K562 (cell line): ENCODE data around the gene FLT1. TPM values are rescaled to one million over a fixed set of nuclear protein-coding genes. Genes with fewer than 3 reads are reported as not detected.

Experiments used
- ATAC-seq: fragments of 200-7000 bp; cut with Tn5 transposase; 3 replicates; pipeline ENCODE4 v1.9.1; 2020; ENCODE audit warnings: moderate library complexity
- BruUV-seq: library from RNA; stranded (reverse); fragments of 400-500 nt; replicated peaks from 2 replicates; lab custom pipeline; 2021; lab: Mats Ljungman, UMichigan
- CTCF ChIA-PET: fragments of 300-600 bp; formaldehyde crosslinking; extraction: SDS; loops from one replicate; lab custom pipeline; 2021; ENCODE audit warnings: low intra/inter-chr PET ratio; lab: Yijun Ruan, JAX
- POLR2A ChIA-PET: fragments of 300-600, 350-650 bp; sonication (Branson Sonifier 250); formaldehyde crosslinking; extraction: SDS; loops from one replicate; lab custom pipeline; 2021; ENCODE audit warnings: antibody characterized with exemption, inconsistent platforms; lab: Yijun Ruan, JAX
- DNase-seq, 4 experiments: peaks; one replicate each; pipeline versions ENCODE4 v3.0.0 to v3.0.0-alpha.2; 2011 to 2018; ENCODE audit warnings: low spot score in 3 of 4, mixed read lengths in 3 of 4; ENCODE audit errors: extremely low read depth in 1 of 4
- FAIRE-seq: peaks from 2 replicates; lab custom pipeline; 2011; peaks lifted over from hg19 to GRCh38; lab: Jason Lieb, UNC
- H2AFZ ChIP-seq: 2 replicates; pipeline ENCODE4 v1.6.0; 2011; ENCODE audit warnings: low read depth, low read length, control low read depth, inconsistent platforms
- H3K27ac ChIP-seq: fragments of 200-600 bp; 3 replicates; pipeline ENCODE4 v1.8.0; 2011; ENCODE audit warnings: low read depth, mild to moderate bottlenecking, control low read depth, inconsistent platforms, low read length, moderate library complexity, mixed read lengths; ENCODE audit errors: extremely low read depth
- H3K27me3 ChIP-seq, 2 experiments: fragments of 300-600 bp in 1 of 2; 2 replicates in 1 of 2; 3 replicates in 1 of 2; pipeline versions ENCODE4 v1.6.0 to v1.8.0; 2011; ENCODE audit warnings: inconsistent platforms in 2 of 2, low read length in 2 of 2, mild to moderate bottlenecking in 1 of 2, mixed read lengths in 1 of 2, moderate library complexity in 1 of 2; ENCODE audit not compliant: control insufficient read depth in 2 of 2, insufficient read depth in 2 of 2
- H3K36me3 ChIP-seq: fragments of 300-600 bp; 3 replicates; pipeline ENCODE4 v1.8.0; 2011; ENCODE audit warnings: mild to moderate bottlenecking, low read length, inconsistent platforms; ENCODE audit not compliant: control insufficient read depth, insufficient read depth
- H3K4me1 ChIP-seq, 2 experiments: fragments of 200-600 bp in 1 of 2; replicated peaks in 1 of 2; 2 replicates in 1 of 2; 3 replicates in 1 of 2; pipeline versions ENCODE4 v1.5.1 to v1.8.0; 2011; ENCODE audit warnings: inconsistent platforms in 2 of 2, low read length in 2 of 2, mild to moderate bottlenecking in 1 of 2, mixed read lengths in 1 of 2, moderate library complexity in 1 of 2; ENCODE audit not compliant: control insufficient read depth in 2 of 2, insufficient read depth in 2 of 2
- H3K4me2 ChIP-seq: 2 replicates; pipeline ENCODE4 v1.6.1; 2011; ENCODE audit warnings: low read length, control low read depth, inconsistent platforms, mixed read lengths; ENCODE audit not compliant: insufficient read depth
- H3K4me3 ChIP-seq: fragments of 200-600 bp; sonication (generic), shearing (Covaris generic); 2 replicates; pipeline ENCODE4 v1.5.1; 2016; ENCODE audit warnings: control low read depth, inconsistent platforms
- H3K79me2 ChIP-seq: fragments of 200-600 bp; 3 replicates; pipeline ENCODE4 v1.8.0; 2011; ENCODE audit warnings: low read length, inconsistent platforms; ENCODE audit not compliant: control insufficient read depth, insufficient read depth
- H3K9ac ChIP-seq, 2 experiments: 2 replicates each; pipeline versions ENCODE4 v1.6.0 to v1.6.1; 2011; ENCODE audit warnings: low read depth in 2 of 2, low read length in 2 of 2, control low read depth in 1 of 2, inconsistent platforms in 1 of 2, mild to moderate bottlenecking in 1 of 2, mixed read lengths in 1 of 2; ENCODE audit not compliant: insufficient read depth in 1 of 2
- H3K9me1 ChIP-seq: one replicate; pipeline ENCODE4 v1.6.0; 2011; ENCODE audit warnings: inconsistent platforms, mild to moderate bottlenecking, low read length, moderate library complexity; ENCODE audit not compliant: control insufficient read depth, insufficient read depth
- H3K9me3 ChIP-seq: replicated peaks from 2 replicates; pipeline ENCODE4 v1.5.1; 2011; ENCODE audit warnings: low read depth, low read length, inconsistent platforms; ENCODE audit not compliant: control insufficient read depth, insufficient read depth
- H4K20me1 ChIP-seq: replicated peaks from 2 replicates; pipeline ENCODE4 v1.6.1; 2011; ENCODE audit warnings: low read length, inconsistent platforms, mixed read lengths; ENCODE audit not compliant: control insufficient read depth, insufficient read depth
- CBFA2T2 ChIP-seq: fragments of 450-650 bp; conservative IDR thresholded peaks from 2 replicates; pipeline ENCODE4 v1.6.1; 2017; ENCODE audit warnings: mild to moderate bottlenecking
- CBFA2T3 ChIP-seq: fragments of 450-650 bp; IDR thresholded peaks from 2 replicates; pipeline ENCODE4 v1.6.1; 2017
- KDM1A ChIP-seq, 2 experiments: fragments of 450-650 bp; IDR thresholded peaks; 2 replicates each; pipeline ENCODE4 v1.6.1; 2016; ENCODE audit warnings: mild to moderate bottlenecking in 2 of 2
- NFE2 ChIP-seq: IDR thresholded peaks from 2 replicates; pipeline ENCODE4 v1.6.1; 2014; ENCODE audit warnings: antibody characterized with exemption, low read depth
- RCOR1 ChIP-seq, 2 experiments: IDR thresholded peaks; 2 replicates each; pipeline ENCODE4 v1.6.1; 2012; ENCODE audit warnings: low read depth in 2 of 2, low read length in 2 of 2, borderline replicate concordance in 1 of 2, improper control_type of control experiment in 1 of 2
- SMARCE1 ChIP-seq: fragments of 450-650 bp; IDR thresholded peaks from 2 replicates; pipeline ENCODE4 v1.7.1; 2016; ENCODE audit warnings: mild to moderate bottlenecking
- ZNF217 ChIP-seq: sonication (generic); formaldehyde crosslinking; IDR thresholded peaks from 2 replicates; pipeline ENCODE4 v1.8.0; 2022; ENCODE audit warnings: mild to moderate bottlenecking, missing genetic modification reagents
- ZNF512 ChIP-seq: IDR thresholded peaks from 2 replicates; pipeline ENCODE4 v1.6.1; 2016; ENCODE audit warnings: missing genetic modification characterization, missing compliant biosample characterization
- WGBS: fragments of 100-300 bp; shearing (Covaris generic); methylation state at CpG from one replicate; pipeline ENCODE4 v1.1.6; 2016; ENCODE audit warnings: low coverage, mixed read lengths; ENCODE audit not compliant: insufficient coverage; ENCODE audit errors: missing lambda C conversion rate; 5-methylcytosine and 5-hydroxymethylcytosine counted together
- in situ Hi-C: fragments of 300-500 bp; cut with MboI; formaldehyde crosslinking; loops from 4 replicates; pipeline ENCODE4 v1.15.0; 2018; ENCODE audit warnings: inconsistent platforms, mixed read lengths
- intact Hi-C: fragments of 100-400 bp; cut with micrococcal nuclease; formaldehyde crosslinking; loops from 2 replicates; pipeline ENCODE4 v1.14.2; 2022
- polyA plus RNA-seq, 8 experiments: library from polyadenylated mRNA; depleted of rRNA in 4 of 8; stranded (reverse) in 5 of 8; unstranded in 3 of 8; fragments of >200 nt; fragmentation: Nextera tagmentation in 2 of 8; fragmentation: Illumina TruSeq in 1 of 8; extraction: Ambion mirVana in 2 of 8; extraction: Trizol in 1 of 8; gene quantifications; 2 replicates each; pipeline versions ENCODE4 v1.2.1 to v1.2.3, GENCODE V29; 2011 to 2014; ENCODE audit warnings: inconsistent platforms in 1 of 8, missing spikeins in 1 of 8
- total RNA-seq, 7 experiments: library from RNA; depleted of rRNA in 6 of 7; stranded (reverse); fragments of >200 nt in 6 of 7; fragmentation: Illumina TruSeq in 2 of 7; extraction: Trizol in 2 of 7; gene quantifications; 2 replicates each; pipeline versions ENCODE4 v1.2.1 to v1.2.3, GENCODE V29; 2011 to 2021; ENCODE audit warnings: low replicate concordance in 1 of 7

Gene FLT1
- total and polyA plus RNA-seq, 9 of the 15 experiments (the other 6 are each of a cell fraction or from before 2014, with no cell fraction given) = 0.01 to 2.0 (median 0.22) TPM

DNA sequence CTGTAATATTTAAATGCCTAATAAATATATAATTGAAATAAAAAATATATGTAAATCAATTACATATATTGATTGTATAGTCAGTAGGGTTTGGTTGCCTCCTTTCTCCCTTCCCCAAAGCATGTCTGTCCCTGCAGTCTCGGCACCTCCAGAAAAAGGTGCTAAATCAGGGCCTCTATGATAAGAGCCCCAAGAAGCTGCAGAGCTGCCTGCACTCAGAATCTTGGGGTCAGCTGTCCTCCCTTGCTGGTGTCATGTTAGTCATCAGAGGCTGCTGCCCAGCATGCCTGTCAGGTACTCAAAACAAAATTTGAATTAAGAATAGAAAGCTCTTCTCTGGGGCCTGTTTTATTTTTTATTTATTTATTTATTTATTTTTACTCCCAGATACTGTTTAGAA lies 9.8 kb downstream of the FLT1 start:
- ChIA-PET CTCF (no interaction called here), POLR2A (interaction anchor here (0.6 kb wide), 1 partner anchor 63 kb away, joined by 3 read pairs; no protein-coding TSS in a partner anchor)
- Histone ChIP-seq H2AFZ (no peak overlapping the region), H3K79me2 (no peaks in the 10 kb centered on the region), H3K4me2 (no peak overlapping the region), H3K4me1 (no peaks in the 10 kb centered on the region; a peak in 1 of 5 replicates), H4K20me1 (no peaks in the 10 kb centered on the region), H3K9me1 (no peaks in the 10 kb centered on the region), H3K27me3 (no peaks in the 10 kb centered on the region), H3K4me3 (no peak overlapping the region), H3K9ac (no peak overlapping the region), H3K9me3 (no peaks in the 10 kb centered on the region), H3K27ac (no peak overlapping the region), H3K36me3 (no peaks in the 10 kb centered on the region)
- TF ChIP-seq RCOR1 (IDR thresholded peaks at IDR 0.05; ENCODE audit: borderline replicate concordance in 1 of 2, low read depth in 2 of 2, low read length in 2 of 2) (peak in 1 of 2 experiments; percentile 57; a peak in 2 of 4 replicates), ZNF217 (CRISPR knock-in tag) (no peak), CBFA2T3 (peak; percentile 56), CBFA2T2 (0 out of 2 replicates have a peak, but pooled peaks have one; percentile 19), NFE2 (no peak), SMARCE1 (no peak), ZNF512 (no peak), KDM1A (IDR thresholded peaks at IDR 0.05) (peak; percentile 37 to 54; a peak in 2 of 4 replicates)
- ATAC-seq (no peak), FAIRE-seq (no peak), DNase-seq (peak in 2 of 4 experiments; percentile 23 to 36)
- 0% methylated on average over 1 of the region's 1 CpG for WGBS
- intact Hi-C loops (loop anchor here (10.0 kb wide), 1 partner anchor 160 kb away; no protein-coding TSS in a partner anchor), in situ Hi-C loops (no loop called here)
- BruUV-seq = no TSS peak
